Mucosa of descending colon (tissue), 3 donors: ENCODE data around the gene SLITRK3. TPM values are rescaled to one million over a fixed set of nuclear protein-coding genes. Genes with fewer than 3 reads are reported as not detected.

ENCODE experiments used
- ATAC-seq: fragments of 200-7000 bp; cut with Tn5 transposase; one replicate; pipeline ENCODE4 v1.9.1; 2020; ENCODE audit warnings: mild to moderate bottlenecking, moderate library complexity
- DNase-seq, 3 donors: peaks; one replicate each; pipeline ENCODE4 v3.0.0-alpha.2; 2020
- H3K36me3 ChIP-seq: fragments of 200-600 bp; one replicate; pipeline ENCODE4 v1.8.0; 2021; ENCODE audit warnings: low read depth, mild to moderate bottlenecking
- H3K4me1 ChIP-seq: fragments of 200-600 bp; one replicate; pipeline ENCODE4 v1.8.0; 2021; ENCODE audit warnings: low read depth, mild to moderate bottlenecking
- H3K4me3 ChIP-seq: fragments of 200-600 bp; one replicate; pipeline ENCODE4 v1.8.0; 2021; ENCODE audit warnings: mild to moderate bottlenecking
- H3K9me3 ChIP-seq: fragments of 200-600 bp; one replicate; pipeline ENCODE4 v1.8.0; 2021; ENCODE audit warnings: mild to moderate bottlenecking
- intact Hi-C, 2 donors: fragments of 100-400 bp; cut with DNase I in 1 of 2; cut with micrococcal nuclease in 1 of 2; formaldehyde crosslinking; loops; one replicate each; pipeline versions ENCODE4 v1.11.0 to v1.11.1; 2022; cut with DNase I, micrococcal nuclease
- total RNA-seq, 3 donors: library from RNA; stranded (reverse); fragmentation: NEBNext Ultra II Directional in 2 of 3; extraction: Animal tissue kit (Norgen Biotek cat#: 25700) in 2 of 3; gene quantifications; one replicate each; pipeline versions ENCODE4 v1.2.1 to v1.2.4, GENCODE V29; 2021 to 2023
- TF ChIP-seq, protein P1 (sequence below): fragments of 200-600 bp; IDR thresholded peaks from one replicate; pipeline ENCODE4 v1.8.0; 2022; ENCODE audit warnings: antibody characterized with exemption, mild to moderate bottlenecking
- donor health status: DM: no; HTN: no; CAD: no; lungs with moderate emphysema.
- donor health status: DM: no; HTN: no; CAD: no.
- donor health status: DM: no; HTN: yes; CAD: no.

Gene SLITRK3
- total RNA-seq, 3 donors from 2014 or later: 0.35 to 7.4 (median 0.41) TPM

GRCh38 chr3:165212580-165212979 is 16.4 kb upstream of the SLITRK3 start:
- H3K36me3 ChIP-seq: no peaks in the 10 kb centered on the region
- no peaks in the 10 kb centered on the region for H3K4me1 ChIP-seq
- no peak for DNase-seq
- H3K4me3 ChIP-seq: no peak overlapping the region
- ATAC-seq: no peak
- TF ChIP-seq, protein P1, sequence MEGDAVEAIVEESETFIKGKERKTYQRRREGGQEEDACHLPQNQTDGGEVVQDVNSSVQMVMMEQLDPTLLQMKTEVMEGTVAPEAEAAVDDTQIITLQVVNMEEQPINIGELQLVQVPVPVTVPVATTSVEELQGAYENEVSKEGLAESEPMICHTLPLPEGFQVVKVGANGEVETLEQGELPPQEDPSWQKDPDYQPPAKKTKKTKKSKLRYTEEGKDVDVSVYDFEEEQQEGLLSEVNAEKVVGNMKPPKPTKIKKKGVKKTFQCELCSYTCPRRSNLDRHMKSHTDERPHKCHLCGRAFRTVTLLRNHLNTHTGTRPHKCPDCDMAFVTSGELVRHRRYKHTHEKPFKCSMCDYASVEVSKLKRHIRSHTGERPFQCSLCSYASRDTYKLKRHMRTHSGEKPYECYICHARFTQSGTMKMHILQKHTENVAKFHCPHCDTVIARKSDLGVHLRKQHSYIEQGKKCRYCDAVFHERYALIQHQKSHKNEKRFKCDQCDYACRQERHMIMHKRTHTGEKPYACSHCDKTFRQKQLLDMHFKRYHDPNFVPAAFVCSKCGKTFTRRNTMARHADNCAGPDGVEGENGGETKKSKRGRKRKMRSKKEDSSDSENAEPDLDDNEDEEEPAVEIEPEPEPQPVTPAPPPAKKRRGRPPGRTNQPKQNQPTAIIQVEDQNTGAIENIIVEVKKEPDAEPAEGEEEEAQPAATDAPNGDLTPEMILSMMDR: no peak
- intact Hi-C loops: no loop called here
- no peaks in the 10 kb centered on the region for H3K9me3 ChIP-seq

DNA sequence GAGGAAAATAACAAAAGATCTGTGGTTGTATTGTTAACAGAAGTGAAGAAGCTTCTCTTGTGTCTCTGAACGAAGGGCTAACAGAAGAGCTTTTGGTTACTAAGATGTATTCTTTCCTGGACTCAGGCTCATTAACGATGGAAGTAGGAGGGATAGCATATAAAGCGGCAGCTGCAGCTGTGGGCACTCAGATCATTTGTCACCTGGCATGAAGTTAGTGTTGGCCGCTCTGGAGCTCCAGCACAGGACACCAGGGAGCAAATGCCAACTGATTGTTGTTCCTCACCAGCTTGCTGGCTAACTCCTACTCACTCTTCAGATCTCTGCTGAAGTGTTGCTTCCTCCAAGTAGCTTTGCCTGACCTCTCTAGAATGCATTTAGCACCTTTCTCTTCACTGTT is 15.5 kb upstream of the SLITRK3 start:
- Histone ChIP-seq H3K4me1 (no peaks in the 10 kb centered on the region), H3K36me3 (no peaks in the 10 kb centered on the region), H3K9me3 (no peaks in the 10 kb centered on the region), H3K4me3 (no peak overlapping the region)
- intact Hi-C loops: no loop called here
- DNase-seq: no peak
- ATAC-seq: no peak
- TF ChIP-seq, protein P1: no peak

DNA sequence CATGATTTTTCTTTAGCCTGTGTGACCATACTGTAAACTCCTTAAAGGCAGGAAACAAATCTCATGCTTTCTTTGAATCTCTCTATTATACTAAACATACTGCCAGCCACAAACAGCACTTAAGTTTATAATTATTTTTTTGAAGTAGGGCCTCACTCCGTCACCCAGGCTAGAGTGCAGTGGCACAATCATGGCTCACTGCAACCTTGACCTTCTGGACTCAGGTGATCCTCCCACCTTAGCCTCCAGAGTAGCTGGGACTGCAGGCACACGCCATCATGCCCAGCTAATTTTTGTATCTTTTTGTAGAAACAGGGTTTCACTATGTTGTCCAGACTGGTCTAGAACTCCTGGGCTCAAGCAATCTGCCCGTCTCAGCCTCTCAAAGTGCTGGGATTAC is 14.5 kb upstream of the SLITRK3 start:
- no peak overlapping the region for H3K4me3 ChIP-seq
- no peak for DNase-seq
- TF ChIP-seq, protein P1: no peak
- H3K4me1 ChIP-seq: no peaks in the 10 kb centered on the region
- no peaks in the 10 kb centered on the region for H3K9me3 ChIP-seq
- ATAC-seq: no peak
- intact Hi-C loops: no loop called here
- H3K36me3 ChIP-seq: no peaks in the 10 kb centered on the region

DNA sequence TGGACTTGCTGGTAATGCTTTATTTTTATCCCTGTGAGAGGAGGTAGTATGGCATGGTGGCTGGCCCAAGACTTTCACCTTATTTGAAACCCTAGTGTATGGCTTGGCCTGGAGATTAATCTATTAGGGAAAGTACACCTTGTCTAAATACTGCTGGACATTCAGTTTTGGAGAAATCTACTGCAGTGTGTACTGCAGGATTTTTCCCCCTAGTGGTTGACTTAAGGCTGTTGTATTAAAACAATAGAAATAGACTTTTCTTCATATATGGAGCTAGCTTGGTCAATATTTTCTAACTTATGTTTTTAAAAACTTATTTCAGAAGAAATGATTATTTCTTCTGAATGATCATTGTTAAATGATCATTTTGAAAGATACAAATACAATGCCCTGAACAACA is 13.9 kb upstream of the SLITRK3 start:
- Histone ChIP-seq H3K4me3 (no peak overlapping the region), H3K36me3 (no peaks in the 10 kb centered on the region), H3K4me1 (no peaks in the 10 kb centered on the region), H3K9me3 (no peaks in the 10 kb centered on the region)
- no peak for ATAC-seq
- intact Hi-C loops: no loop called here
- TF ChIP-seq, protein P1: no peak
- DNase-seq: no peak

- ATAC-seq: peak; percentile 98
- DNase-seq: peak; percentile 75 to 78 (median 77)
- intact Hi-C loops: no loop called here
- Histone ChIP-seq H3K4me3 (no peak overlapping the region), H3K9me3 (no peaks in the 10 kb centered on the region), H3K4me1 (no peaks in the 10 kb centered on the region), H3K36me3 (no peaks in the 10 kb centered on the region)
- TF ChIP-seq, protein P1: peak; percentile 76
Observed at GRCh38 chr3:165206454-165207266, 10.5 kb upstream of the SLITRK3 start.
